AG04449 (cell line): ENCODE results near the gene PTPN3.

Experiments
- CTCF ChIA-PET: fragments of 350-600 bp; formaldehyde crosslinking; extraction: SDS; loops from one replicate; lab custom pipeline; 2021; ENCODE audit warnings: antibody characterized with exemption; lab: Yijun Ruan, JAX
- POLR2A ChIA-PET: fragments of 400-600, 350-600 bp; formaldehyde crosslinking; extraction: SDS; loops from one replicate; lab custom pipeline; 2020; ENCODE audit warnings: antibody characterized with exemption, inconsistent platforms; lab: Yijun Ruan, JAX
- DNase-seq: peaks from one replicate; pipeline ENCODE4 v3.0.0-alpha.2; 2010; ENCODE audit warnings: low read depth, low spot score
- H3K4me3 ChIP-seq: 2 replicates; pipeline ENCODE4 v1.5.1; 2011; ENCODE audit warnings: low read depth, mild to moderate bottlenecking, control low read depth, low read length
- TF ChIP-seq, protein P1 (sequence below): IDR thresholded peaks from one replicate; pipeline ENCODE4 v1.5.1; 2011; ENCODE audit warnings: mild to moderate bottlenecking, moderate library complexity, low read length, control low read depth, inconsistent platforms; ENCODE audit not compliant: insufficient read depth; ENCODE audit errors: missing control alignments

Gene PTPN3

GRCh38 chr9:109355564-109356297 lies 142.4 kb downstream of the PTPN3 start:
- no peak overlapping the region for H3K4me3 ChIP-seq
- DNase-seq: no peak
- CTCF ChIA-PET: no interaction called here
- TF ChIP-seq, protein P1, sequence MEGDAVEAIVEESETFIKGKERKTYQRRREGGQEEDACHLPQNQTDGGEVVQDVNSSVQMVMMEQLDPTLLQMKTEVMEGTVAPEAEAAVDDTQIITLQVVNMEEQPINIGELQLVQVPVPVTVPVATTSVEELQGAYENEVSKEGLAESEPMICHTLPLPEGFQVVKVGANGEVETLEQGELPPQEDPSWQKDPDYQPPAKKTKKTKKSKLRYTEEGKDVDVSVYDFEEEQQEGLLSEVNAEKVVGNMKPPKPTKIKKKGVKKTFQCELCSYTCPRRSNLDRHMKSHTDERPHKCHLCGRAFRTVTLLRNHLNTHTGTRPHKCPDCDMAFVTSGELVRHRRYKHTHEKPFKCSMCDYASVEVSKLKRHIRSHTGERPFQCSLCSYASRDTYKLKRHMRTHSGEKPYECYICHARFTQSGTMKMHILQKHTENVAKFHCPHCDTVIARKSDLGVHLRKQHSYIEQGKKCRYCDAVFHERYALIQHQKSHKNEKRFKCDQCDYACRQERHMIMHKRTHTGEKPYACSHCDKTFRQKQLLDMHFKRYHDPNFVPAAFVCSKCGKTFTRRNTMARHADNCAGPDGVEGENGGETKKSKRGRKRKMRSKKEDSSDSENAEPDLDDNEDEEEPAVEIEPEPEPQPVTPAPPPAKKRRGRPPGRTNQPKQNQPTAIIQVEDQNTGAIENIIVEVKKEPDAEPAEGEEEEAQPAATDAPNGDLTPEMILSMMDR: no peak
- POLR2A ChIA-PET: no interaction called here

- DNase-seq: no peak
- H3K4me3 ChIP-seq: no peak overlapping the region
- POLR2A ChIA-PET: no interaction called here
- TF ChIP-seq, protein P1: no peak
- CTCF ChIA-PET: interaction anchor here (1.0 kb wide), 1 partner anchor 86 kb away, joined by 3 read pairs; no protein-coding TSS in a partner anchor
Observed at GRCh38 chr9:109354190-109354589, 143.9 kb downstream of the PTPN3 start.

GRCh38 chr9:109351032-109351431 lies 147.1 kb downstream of the PTPN3 start:
- TF ChIP-seq, protein P1: no peak
- no peak for DNase-seq
- POLR2A ChIA-PET: no interaction called here
- no peak overlapping the region for H3K4me3 ChIP-seq
- CTCF ChIA-PET: no interaction called here

DNA sequence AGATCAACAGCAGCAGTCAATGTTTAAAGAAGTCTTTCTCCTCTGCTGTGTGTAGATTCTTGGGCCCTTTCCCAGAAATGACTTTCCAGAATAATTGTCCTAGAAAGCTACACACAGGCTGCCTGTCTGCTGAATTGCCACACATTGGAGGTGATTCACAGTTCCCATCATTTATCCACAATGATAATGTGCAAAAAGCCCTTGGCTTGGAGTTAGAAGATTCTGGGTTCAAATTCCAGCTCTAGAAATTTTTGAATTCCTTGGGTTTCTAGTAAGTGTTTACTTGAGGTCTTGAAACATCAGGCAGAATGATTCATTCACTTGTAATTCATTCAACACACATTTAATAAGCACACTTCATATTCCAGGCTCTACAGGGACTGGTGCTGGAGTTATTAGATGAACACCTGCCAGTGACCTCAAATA lies 148.7 kb downstream of the PTPN3 start:
- ChIA-PET CTCF (no interaction called here), POLR2A (no interaction called here)
- peak; percentile 84 for DNase-seq
- TF ChIP-seq, protein P1: no peak
- H3K4me3 ChIP-seq: no peak overlapping the region

GRCh38 chr9:109346904-109347303 lies 151.2 kb downstream of the PTPN3 start:
- no peak for DNase-seq
- ChIA-PET POLR2A (no interaction called here), CTCF (interaction anchor here (1.8 kb wide), 1 partner anchor 25 kb away, joined by 6 read pairs; no protein-coding TSS in a partner anchor)
- H3K4me3 ChIP-seq: no peak overlapping the region
- TF ChIP-seq, protein P1: no peak

- H3K4me3 ChIP-seq: no peak overlapping the region
- POLR2A ChIA-PET: no interaction called here
- DNase-seq: no peak
- TF ChIP-seq, protein P1: no peak
- CTCF ChIA-PET: interaction anchor here (0.8 kb wide), 1 partner anchor 100 kb away, joined by 3 read pairs; no protein-coding TSS in a partner anchor
Observed at GRCh38 chr9:109344866-109345265, 153.2 kb downstream of the PTPN3 start.
